Erythroblast (primary cell): ENCODE results near the gene NKD2.

Experiments
- DNase-seq, 2 experiments: peaks; one replicate each; lab custom pipeline; 2025; lab: John Stamatoyannopoulos, UW
- GATA1 ChIP-seq: IDR thresholded peaks from 2 replicates; pipeline ENCODE4 v1.6.1; 2011; ENCODE audit warnings: low read depth, mild to moderate bottlenecking, control low read depth, low read length, moderate library complexity
- POLR2A ChIP-seq: IDR thresholded peaks from 2 replicates; pipeline ENCODE4 v1.6.1; 2011; ENCODE audit warnings: mild to moderate bottlenecking, low read length

Gene NKD2

DNA sequence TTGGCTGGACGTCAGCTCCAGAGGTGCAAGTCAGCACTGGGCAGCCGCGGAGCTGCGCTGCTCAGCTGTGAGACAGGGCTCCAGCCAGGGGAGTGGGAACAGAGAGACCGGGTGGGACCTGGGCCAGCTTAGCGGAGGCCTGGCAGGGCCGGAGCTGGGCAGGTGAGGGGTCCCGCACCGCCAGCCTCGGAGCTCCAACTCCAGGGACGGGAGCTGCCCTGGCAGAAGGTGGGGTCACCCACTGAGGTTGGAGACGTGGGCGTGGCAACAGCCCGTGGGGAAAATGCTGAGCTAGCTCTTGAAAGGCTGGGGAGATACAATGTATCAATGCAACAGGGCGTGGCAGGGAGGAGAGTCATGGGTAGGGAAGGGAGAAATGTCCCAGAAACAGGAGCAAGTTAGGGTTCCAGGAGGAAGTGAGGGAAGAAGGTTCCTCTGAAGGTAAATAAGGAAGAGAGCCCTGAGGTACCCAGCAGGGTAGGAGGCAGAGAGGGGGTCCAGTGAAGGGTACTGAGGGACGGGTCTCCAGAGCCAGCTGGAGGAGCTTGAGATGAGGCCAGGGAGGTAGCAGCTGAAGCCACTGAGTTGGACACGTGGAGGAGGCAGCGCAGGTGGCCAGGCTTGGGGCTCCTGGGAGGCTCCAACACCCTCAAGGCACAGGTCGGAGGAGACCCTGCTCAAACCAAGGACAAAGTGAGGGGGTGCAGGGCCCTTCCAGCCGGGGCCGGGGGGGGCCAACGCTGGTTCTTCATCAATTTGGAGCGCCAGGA, 736 bp upstream of the NKD2 start:
- DNase-seq, result no peak
- TF ChIP-seq POLR2A (no peak), GATA1 (no peak)

DNA sequence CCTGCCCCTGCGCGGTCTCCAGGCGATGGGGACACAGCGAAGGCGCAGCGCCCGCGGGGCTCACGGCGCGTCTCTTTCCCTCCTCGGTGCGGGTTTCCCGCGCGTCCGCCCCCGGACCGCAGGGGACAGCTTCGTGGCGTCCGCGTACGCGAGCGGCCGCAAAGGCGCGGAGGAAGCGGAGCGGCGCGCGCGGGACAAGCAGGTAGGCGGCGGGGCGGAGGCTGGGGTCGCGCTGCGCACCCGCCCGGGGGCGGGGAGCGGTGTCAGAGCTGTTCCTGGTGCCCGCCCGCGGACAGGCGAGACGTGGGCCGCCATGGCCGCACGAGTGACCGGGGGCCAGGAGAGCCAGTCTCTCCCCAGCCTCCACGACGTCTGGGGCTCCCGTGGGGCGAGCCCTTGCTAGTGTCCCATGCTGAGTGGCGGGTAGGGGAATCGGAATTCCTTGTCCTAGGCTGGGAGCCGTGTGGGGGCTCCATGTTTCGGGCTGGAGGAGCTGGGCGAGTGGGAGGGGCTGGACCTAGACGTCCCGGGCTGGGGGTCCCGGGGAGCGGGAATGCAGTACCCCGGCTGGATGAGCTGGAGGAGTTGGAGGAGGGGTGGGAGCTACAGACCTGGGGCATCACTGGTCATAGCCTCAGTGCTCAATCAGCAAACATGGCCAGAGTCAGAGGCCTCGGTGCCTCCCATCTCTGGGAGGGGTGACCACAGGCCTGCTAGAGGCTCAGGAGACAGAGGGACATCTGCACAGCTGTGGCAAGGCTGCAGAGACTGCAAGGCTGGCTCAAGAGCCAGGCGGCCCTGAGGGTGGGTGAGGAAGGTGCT, 968 bp downstream of the NKD2 start:
- TF ChIP-seq GATA1 (no peak), POLR2A (no peak)
- no peak for DNase-seq

DNA sequence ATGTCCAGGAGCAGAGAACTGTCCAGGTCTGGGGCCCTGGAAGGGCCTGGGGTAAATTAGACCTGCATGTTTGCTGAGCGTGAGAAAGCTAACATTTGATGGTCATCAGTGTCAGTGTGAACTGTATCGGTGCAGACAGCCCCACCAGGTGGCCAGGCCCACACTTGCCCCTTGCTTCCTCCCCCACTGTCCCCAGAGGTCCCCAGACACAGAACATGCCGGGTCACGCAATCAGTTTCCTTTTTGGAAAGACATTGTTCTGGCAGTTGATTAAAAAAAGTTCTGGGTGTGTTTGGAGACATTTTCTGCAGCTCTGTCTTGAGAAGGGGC, 1.5 kb downstream of the NKD2 start:
- DNase-seq, result no peak
- TF ChIP-seq GATA1 (no peak), POLR2A (no peak)

DNA sequence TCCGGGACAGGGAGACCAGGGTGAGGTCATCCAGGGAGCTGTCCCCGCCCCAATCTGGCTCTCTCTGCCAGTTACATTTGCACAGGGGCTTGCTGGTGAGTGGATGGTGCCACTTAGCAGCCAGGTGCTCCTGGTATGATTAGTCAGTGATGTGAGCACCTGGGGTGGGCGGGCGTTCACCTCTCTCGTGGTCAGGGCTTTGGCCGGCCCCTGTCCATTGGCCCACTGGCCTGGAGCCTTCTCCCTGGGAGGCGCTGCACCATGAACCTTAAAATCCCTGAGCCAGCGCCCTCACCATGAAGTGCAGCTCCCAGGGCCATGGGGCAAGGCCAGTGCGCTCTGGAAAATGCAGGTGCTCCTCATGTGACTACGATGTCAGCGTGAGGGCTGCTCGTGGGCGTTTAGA, 2.0 kb downstream of the NKD2 start:
- no peak for DNase-seq
- TF ChIP-seq GATA1 (no peak), POLR2A (no peak)

DNA sequence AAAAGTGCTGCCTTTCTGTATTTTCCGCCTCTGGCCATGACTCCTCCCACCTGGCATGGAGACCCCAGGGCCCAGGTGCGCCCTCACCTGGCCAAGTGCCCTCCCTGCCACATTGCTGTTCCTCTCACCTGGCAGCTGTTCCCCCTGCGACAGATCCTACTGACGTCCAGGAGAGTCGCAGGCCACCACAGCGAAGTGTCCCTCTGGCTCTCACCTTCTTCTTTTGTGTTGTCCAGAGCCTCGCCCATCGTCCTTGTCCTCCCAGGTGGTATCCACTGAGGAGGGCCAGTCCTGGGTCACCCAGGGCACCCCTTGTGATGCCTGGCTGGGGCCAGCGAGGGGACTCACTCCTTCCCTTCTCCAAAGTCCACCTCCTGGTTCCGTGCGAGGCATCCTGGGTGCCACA, 2.6 kb downstream of the NKD2 start:
- DNase-seq, result peak in 1 of 2 experiments; percentile 35
- no peak for TF ChIP-seq POLR2A

DNA sequence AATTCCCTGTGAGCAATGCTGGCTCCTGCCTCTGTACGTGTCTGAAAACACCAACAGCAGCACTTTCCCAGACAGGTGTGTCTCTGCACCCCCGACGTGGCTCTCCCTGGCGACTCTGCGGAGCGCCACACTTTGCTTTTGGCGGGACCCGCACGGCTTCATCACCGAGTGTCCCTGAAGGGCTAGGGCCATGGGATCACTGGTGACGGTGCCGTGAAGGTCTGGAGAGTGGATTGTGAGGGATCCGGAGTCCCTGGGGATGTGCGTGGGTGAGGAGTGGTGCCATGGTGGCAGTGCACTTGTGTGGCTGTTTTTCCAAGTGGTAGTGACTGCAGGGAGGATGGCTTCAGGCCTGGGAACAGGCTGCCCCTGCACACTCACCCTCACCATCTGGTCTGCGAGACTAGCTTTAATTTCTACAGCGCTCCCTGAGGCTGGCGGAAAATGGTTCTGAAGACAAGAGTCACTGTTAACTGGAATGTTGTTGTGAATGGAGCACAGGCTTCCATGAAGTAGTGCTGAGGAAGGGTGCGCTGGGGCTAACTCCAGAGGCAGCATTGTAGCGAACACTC, 3.2 kb downstream of the NKD2 start:
- TF ChIP-seq GATA1 (no peak), POLR2A (no peak)
- no peak for DNase-seq

DNA sequence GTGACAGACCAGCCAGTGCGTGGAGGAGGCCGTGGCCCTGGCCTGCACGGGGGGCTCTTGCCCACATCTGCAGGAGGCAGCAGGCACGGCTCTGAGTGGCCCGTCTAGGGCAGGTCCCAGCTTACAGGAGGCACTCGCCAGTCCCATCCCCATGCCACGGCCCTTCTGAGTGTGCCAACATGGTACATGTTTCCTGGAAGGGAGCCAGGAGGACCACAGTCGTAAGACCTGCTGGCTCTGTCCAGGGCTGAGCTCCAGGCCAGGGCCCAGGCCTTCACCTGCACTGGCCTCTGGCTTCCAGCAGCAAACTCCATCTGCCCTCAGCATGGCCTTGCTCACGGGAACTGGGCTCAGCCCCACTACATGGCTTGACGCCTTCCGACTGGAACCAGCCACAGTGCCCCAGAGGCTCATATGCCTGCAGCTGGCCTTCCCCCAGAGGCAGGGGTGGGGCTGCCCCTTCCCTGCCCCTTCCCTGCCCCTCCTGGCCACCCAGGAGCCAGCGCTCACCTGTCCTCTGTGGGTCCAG, 3.8 kb downstream of the NKD2 start:
- TF ChIP-seq GATA1 (no peak), POLR2A (no peak)
- no peak for DNase-seq

DNA sequence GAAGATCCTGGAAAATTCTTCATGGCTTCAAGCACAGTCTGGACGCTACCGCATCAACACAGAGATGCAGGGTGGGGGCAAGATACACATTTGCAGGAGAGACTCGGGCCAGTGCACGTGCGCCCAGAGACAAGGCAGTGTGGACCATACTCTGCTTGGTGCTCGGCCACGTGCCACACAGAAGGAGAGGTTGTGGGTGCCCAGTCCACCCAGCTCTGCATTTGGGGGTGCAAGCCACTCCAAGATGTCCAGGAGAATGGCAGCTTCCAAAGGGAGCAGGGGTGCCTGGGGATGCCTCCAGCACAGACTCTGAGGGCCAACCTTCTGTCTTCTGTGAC, 4.3 kb downstream of the NKD2 start:
- DNase-seq, result no peak
- TF ChIP-seq POLR2A (no peak), GATA1 (no peak)

DNA sequence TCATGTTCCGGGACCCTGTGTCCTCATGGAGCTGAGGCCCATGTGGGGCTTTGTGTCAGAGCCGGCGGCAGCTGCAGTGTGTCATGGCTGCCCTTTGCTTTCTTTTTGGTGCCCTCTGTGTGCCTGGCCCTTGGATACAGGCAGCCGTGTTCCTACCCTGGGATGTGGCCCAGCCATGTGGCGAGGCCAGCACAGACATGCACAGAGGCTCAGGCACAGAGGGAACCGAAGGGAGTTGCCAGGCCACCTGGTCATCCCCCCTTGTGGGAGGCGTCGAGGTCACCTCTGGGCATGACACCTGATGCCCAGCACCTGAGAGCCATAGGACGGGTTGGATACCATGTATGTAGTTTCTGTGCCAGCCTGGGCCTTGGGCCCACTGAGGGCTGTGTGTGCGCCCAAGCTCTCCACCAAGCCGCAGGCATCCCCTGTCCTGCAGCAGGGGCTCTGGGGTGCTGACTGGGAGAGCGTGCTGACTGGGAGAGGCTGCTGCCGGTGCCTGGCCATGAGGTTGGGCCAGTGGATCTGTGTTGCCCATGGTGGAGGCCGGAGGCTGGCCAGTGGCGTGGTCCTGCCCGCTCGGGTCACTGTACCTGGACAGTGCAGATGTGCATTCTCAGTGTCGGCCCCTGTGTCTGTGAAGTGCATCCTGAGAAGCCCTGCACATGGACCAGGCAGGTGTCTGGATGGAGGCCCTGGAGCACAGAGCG, 4.8 kb downstream of the NKD2 start:
- no peak for TF ChIP-seq GATA1
- no peak for TF ChIP-seq POLR2A
- no peak for DNase-seq

DNA sequence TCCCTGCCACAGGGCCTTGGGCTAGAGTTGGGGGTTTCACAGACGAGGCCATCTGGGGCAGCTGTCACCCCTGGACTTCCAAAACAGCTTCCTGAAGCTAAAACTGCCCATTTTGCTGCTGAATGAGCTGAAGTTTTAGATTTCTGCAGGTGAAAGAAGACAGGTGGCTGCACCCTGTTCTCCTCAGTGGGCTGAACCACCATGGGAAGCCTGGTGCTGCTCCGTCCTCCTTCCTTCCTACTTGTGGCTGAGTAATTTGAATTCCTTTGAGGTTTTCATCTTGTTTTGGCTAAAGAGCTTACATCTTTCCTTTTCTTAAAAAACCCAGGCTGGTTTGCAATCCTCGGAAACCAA, 5.3 kb downstream of the NKD2 start:
- DNase-seq, result no peak
- TF ChIP-seq GATA1, result no peak
- TF ChIP-seq POLR2A, result no peak

DNA sequence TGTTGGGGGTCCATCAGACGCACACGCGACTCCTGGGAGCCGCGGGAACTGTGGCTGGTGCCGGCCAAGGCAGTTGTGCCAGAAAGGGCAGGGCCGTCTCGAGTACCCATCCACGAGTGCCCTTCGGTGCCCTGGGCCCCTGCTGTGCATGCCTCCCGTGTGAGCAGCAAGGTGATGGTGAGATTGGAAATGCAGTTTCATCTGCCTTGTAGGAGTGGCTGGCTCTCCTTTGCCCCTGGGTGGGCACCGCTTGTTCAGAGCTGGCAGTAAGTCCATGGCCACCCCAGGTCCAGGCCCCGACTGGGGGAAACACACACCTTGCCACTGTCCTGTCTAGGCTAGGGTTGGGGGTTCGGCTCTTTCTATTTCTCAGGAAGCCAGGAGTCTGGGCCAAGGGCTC, 5.7 kb downstream of the NKD2 start:
- no peak for DNase-seq
- no peak for TF ChIP-seq GATA1

DNA sequence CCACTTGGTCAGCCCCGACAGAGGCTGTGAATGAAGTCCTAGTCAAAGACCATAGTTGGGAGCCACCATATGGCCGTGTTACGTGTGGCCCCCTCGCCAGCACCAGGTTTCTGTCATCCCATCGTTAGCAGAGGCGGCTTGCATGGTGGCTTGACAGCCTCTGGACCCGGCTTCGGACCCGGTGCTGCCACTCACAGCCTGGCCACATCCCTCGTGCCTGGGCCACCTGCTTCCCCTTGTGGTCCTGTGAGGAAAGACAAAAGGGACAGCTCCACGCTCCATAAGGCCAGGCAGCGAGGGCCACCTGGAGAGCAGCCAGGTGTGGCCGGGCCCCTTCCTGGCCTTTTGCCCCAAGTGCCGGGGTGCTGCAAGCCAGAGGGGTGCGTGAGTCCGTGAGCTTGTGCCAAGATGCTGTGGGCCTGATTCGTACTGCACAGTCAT, 6.2 kb downstream of the NKD2 start:
- TF ChIP-seq POLR2A (no peak), GATA1 (no peak)
- no peak for DNase-seq

DNA sequence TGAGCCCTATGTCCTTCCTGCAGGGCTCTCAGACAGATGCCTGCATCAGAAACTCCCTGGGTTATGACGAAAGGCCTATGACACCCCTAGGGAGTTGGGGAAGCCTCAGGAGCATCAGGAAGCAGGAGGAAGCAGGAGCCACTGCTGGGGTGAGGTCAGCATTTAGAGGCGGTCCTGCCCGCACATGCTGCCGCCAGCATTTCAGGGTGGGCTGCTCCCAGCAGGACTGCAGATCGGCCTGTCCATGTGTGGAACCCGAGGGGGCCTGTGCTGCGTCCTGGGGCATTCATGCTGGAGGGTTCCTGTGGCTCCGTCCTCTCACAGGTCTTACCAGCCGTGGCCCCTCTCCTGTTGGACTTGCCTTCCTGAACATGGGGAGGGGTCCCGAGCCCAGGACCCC, 6.9 kb downstream of the NKD2 start:
- DNase-seq, result no peak

DNA sequence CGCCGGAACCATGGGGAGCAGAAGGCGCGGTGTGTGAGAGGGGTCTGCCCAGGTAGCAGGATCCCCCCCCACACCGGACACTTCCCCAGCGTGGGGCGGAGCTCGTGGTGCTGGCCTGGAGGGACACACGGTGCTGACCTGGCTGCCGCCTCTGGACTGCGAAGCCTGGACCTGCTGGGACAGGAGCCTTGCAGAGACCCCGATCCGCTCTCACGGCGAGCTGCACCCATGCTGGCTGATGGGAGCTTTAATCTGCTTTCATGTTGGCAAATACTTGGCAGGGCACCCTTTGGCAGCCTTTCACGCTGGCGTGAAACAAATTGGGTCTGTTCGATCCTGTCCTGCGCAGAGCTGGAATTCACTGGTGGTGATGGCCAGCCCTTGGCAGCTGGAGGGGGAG, 7.4 kb downstream of the NKD2 start:
- DNase-seq, result no peak
- no peak for TF ChIP-seq GATA1
- no peak for TF ChIP-seq POLR2A

More for the DNA sequence above, 6.9 kb downstream of the NKD2 start:
- TF ChIP-seq POLR2A (no peak), GATA1 (no peak)
